ENCODE data around the gene LMBR1.

DNA sequence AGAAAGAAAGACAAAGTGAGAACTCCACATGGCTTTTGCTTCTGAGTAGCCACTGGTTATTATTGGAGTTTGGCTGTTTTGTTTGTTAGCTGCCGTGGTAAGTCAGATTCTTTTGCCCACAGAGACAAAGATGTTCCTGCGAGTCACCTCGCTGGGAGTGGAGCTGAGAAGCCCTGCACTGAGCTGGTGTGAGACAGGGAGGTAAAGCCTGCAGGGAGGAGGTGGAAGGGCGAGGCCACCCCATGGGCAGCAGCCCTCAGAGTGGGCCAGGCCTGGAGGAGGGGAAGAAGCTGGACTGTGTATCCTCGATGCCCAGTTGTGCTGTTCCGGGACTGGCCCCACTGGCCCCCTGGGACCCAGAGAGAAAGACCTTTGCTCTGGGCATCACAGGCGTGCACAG lies 42.3 kb upstream of the LMBR1 start:
- TF ChIP-seq POLR2A (IDR thresholded peaks at IDR 0.05; ENCODE audit: low read depth, low read length): no peak
- TF ChIP-seq SPI1 (IDR thresholded peaks at IDR 0.05; ENCODE audit: low read depth, low read length): no peak
- TF ChIP-seq POU2F2 (IDR thresholded peaks at IDR 0.05; ENCODE audit: low read depth, low read length): no peak
- TF ChIP-seq POLR2AphosphoS5 (IDR thresholded peaks at IDR 0.05; ENCODE audit: low read depth, low read length): no peak
- TF ChIP-seq TAF1 (IDR thresholded peaks at IDR 0.05; ENCODE audit: low read depth, low read length): no peak
- no peak for TF ChIP-seq PAX5 (IDR thresholded peaks at IDR 0.05; ENCODE audit: insufficient read depth, low read length, severe bottlenecking)

Measured in GM12891 (cell line).